Tibial nerve (tissue), 4 donors: ENCODE results near the gene PTGR1.

Source experiments
- EP300 ChIP-seq, 2 donors: sonication (generic); formaldehyde crosslinking; IDR thresholded peaks; one replicate each; pipeline ENCODE4 v1.6.1; 2017; ENCODE audit warnings: antibody characterized with exemption in 2 of 2, mild to moderate bottlenecking in 1 of 2
- TF ChIP-seq, protein P1 (sequence below), 5 experiments: fragments of 200-600 bp in 3 of 5; fragments of 450-650 bp in 2 of 5; sonication (generic) in 3 of 5; IDR thresholded peaks; one replicate each; pipeline ENCODE4 v1.5.1; 2016 to 2019; ENCODE audit warnings: antibody characterized with exemption in 5 of 5, mild to moderate bottlenecking in 3 of 5, moderate library complexity in 2 of 5

DNA sequence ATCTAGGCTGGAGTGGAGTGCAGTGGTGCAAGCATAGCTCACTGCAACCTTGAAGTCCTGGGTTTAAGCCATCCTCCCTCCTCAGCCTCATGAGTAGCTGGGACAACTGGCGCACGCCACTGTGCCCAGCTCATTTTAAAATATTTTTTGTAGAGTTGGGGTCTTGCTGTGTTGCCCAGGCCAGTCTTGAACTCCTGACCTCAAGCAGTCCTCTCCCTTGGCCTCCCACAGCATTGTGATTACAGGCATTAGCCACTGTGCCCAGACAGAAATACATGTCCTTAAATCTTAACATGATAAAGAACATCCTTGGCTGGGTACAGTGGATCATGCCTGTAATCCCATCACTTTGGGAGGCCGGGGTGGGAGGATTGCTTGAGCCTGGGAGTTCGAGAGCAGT lies 67.7 kb downstream of the PTGR1 start:
- TF ChIP-seq, protein P1, sequence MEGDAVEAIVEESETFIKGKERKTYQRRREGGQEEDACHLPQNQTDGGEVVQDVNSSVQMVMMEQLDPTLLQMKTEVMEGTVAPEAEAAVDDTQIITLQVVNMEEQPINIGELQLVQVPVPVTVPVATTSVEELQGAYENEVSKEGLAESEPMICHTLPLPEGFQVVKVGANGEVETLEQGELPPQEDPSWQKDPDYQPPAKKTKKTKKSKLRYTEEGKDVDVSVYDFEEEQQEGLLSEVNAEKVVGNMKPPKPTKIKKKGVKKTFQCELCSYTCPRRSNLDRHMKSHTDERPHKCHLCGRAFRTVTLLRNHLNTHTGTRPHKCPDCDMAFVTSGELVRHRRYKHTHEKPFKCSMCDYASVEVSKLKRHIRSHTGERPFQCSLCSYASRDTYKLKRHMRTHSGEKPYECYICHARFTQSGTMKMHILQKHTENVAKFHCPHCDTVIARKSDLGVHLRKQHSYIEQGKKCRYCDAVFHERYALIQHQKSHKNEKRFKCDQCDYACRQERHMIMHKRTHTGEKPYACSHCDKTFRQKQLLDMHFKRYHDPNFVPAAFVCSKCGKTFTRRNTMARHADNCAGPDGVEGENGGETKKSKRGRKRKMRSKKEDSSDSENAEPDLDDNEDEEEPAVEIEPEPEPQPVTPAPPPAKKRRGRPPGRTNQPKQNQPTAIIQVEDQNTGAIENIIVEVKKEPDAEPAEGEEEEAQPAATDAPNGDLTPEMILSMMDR (IDR thresholded peaks at IDR 0.05), result no peak
- no peak for TF ChIP-seq EP300 (IDR thresholded peaks at IDR 0.05)
